NB4 (cell line): ENCODE results near the gene NFE2L2.

Source experiments
- MYC ChIP-seq: IDR thresholded peaks from 2 replicates; pipeline ENCODE4 v1.6.1; 2011; ENCODE audit warnings: low read depth, low read length
- POLR2A ChIP-seq: IDR thresholded peaks from 2 replicates; pipeline ENCODE4 v1.6.1; 2011; ENCODE audit warnings: mild to moderate bottlenecking; ENCODE audit not compliant: insufficient read length; ENCODE audit errors: extremely low read depth
- TF ChIP-seq, protein P1 (sequence below): IDR thresholded peaks from one replicate; pipeline ENCODE4 v1.5.1; 2012; ENCODE audit warnings: low read depth, low read length
- TF ChIP-seq, protein P2 (sequence below): IDR thresholded peaks from 2 replicates; pipeline ENCODE4 v1.6.1; 2011; ENCODE audit warnings: low read depth, low read length

- TF ChIP-seq, protein P1, sequence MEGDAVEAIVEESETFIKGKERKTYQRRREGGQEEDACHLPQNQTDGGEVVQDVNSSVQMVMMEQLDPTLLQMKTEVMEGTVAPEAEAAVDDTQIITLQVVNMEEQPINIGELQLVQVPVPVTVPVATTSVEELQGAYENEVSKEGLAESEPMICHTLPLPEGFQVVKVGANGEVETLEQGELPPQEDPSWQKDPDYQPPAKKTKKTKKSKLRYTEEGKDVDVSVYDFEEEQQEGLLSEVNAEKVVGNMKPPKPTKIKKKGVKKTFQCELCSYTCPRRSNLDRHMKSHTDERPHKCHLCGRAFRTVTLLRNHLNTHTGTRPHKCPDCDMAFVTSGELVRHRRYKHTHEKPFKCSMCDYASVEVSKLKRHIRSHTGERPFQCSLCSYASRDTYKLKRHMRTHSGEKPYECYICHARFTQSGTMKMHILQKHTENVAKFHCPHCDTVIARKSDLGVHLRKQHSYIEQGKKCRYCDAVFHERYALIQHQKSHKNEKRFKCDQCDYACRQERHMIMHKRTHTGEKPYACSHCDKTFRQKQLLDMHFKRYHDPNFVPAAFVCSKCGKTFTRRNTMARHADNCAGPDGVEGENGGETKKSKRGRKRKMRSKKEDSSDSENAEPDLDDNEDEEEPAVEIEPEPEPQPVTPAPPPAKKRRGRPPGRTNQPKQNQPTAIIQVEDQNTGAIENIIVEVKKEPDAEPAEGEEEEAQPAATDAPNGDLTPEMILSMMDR = no peak
- TF ChIP-seq, protein P2, sequence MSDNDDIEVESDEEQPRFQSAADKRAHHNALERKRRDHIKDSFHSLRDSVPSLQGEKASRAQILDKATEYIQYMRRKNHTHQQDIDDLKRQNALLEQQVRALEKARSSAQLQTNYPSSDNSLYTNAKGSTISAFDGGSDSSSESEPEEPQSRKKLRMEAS = no peak
- TF ChIP-seq POLR2A (no peak), MYC (no peak)
Observed at GRCh38 chr2:177234267-177234666, 30.3 kb downstream of the NFE2L2 start.
